Loucy (cell line): Measurements from ENCODE around the gene CREBBP.

Source experiments
- H2AFZ ChIP-seq: fragments of 200-600 bp; sonication (generic); 2 replicates; pipeline ENCODE4 v1.6.0; 2016; ENCODE audit warnings: antibody characterized with exemption, mild to moderate bottlenecking, low read length, moderate library complexity
- H3F3A ChIP-seq: fragments of 200-600 bp; 2 replicates; pipeline ENCODE4 v1.6.0; 2016; ENCODE audit warnings: antibody characterized with exemption, low read depth, mild to moderate bottlenecking
- H3K27me3 ChIP-seq: fragments of 200-600 bp; sonication (generic); 2 replicates; pipeline ENCODE4 v1.6.1; 2014; ENCODE audit warnings: low read length, mild to moderate bottlenecking; ENCODE audit not compliant: insufficient read depth, poor library complexity, severe bottlenecking
- H3K36me3 ChIP-seq: fragments of 200-600 bp; sonication (generic); 2 replicates; pipeline ENCODE4 v1.6.1; 2016; ENCODE audit warnings: low read length; ENCODE audit not compliant: insufficient read depth
- H3K4me1 ChIP-seq: fragments of 200-600 bp; sonication (generic); 2 replicates; pipeline ENCODE4 v1.5.1; 2014; ENCODE audit warnings: low read length, mild to moderate bottlenecking; ENCODE audit not compliant: insufficient read depth, poor library complexity, severe bottlenecking
- H3K4me2 ChIP-seq: fragments of 200-600 bp; sonication (generic); 2 replicates; pipeline ENCODE4 v1.6.0; 2014; ENCODE audit warnings: antibody characterized with exemption, low read length, low read depth, mild to moderate bottlenecking; ENCODE audit not compliant: poor library complexity, severe bottlenecking
- H3K4me3 ChIP-seq: fragments of 200-600 bp; sonication (generic); 2 replicates; pipeline ENCODE4 v1.5.1; 2014; ENCODE audit warnings: low read length, mild to moderate bottlenecking, mixed read lengths; ENCODE audit not compliant: poor library complexity, severe bottlenecking
- H3K79me2 ChIP-seq: fragments of 200-600 bp; sonication (generic); 2 replicates; pipeline ENCODE4 v1.6.1; 2014; ENCODE audit warnings: low read length; ENCODE audit not compliant: insufficient read depth
- H3K9ac ChIP-seq: fragments of 200-600 bp; sonication (generic); 2 replicates; pipeline ENCODE4 v1.6.0; 2014; ENCODE audit warnings: mild to moderate bottlenecking, low read depth, low read length, moderate library complexity; ENCODE audit not compliant: poor library complexity, severe bottlenecking
- H3K9me2 ChIP-seq: fragments of 200-600 bp; sonication (generic); replicated peaks from 2 replicates; pipeline ENCODE4 v1.6.1; 2016; ENCODE audit warnings: low read depth, low read length, mixed read lengths
- H3K9me3 ChIP-seq: fragments of 200-600 bp; sonication (generic); 2 replicates; pipeline ENCODE4 v1.6.1; 2014; ENCODE audit warnings: mild to moderate bottlenecking, antibody characterized with exemption, low read length, low read depth; ENCODE audit not compliant: insufficient read depth
- H4K20me1 ChIP-seq: fragments of 200-600 bp; sonication (generic); 2 replicates; pipeline ENCODE4 v1.6.0; 2014; ENCODE audit warnings: antibody characterized with exemption, low read length, mild to moderate bottlenecking; ENCODE audit not compliant: insufficient read depth, poor library complexity, severe bottlenecking
- EZH2phosphoT487 ChIP-seq: fragments of 200-600 bp; IDR thresholded peaks from 2 replicates; pipeline ENCODE4 v1.6.1; 2018; ENCODE audit warnings: antibody characterized with exemption, mild to moderate bottlenecking, moderate library complexity, borderline replicate concordance
- TF ChIP-seq, protein P1 (sequence below): fragments of 200-600 bp; sonication (generic); conservative IDR thresholded peaks from 2 replicates; pipeline ENCODE4 v1.5.1; 2014; ENCODE audit warnings: mild to moderate bottlenecking, antibody characterized with exemption, low read length

Gene CREBBP

DNA sequence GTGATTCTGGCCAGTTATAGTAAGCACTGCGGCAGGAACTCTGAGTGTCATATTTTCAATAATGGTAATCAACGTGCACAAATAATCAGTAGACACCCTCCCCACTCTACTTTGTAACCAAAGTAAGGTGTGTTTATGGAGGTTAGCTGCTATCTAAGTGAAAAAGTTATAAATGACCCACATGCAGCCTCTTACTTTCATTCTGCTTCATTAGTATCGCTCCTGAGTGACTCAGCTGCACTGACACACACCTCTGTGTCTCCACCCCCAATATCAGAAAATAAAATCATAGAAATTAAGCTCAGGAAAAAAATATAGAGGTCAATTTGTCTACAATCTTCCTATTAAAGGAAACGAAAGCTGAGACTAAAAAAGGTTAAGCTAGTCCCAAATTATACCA is 99.1 kb downstream of the CREBBP start:
- Histone ChIP-seq H2AFZ (no peak overlapping the region), H3K27me3 (no peaks in the 10 kb centered on the region), H3K9ac (no peak overlapping the region), H3F3A (no peaks in the 10 kb centered on the region), H3K79me2 (no peaks in the 10 kb centered on the region; the same call in 1 of the 2 replicates), H4K20me1 (peaks cover 3% of the 10 kb centered on the region), H3K4me3 (no peak overlapping the region), H3K4me2 (no peak overlapping the region), H3K9me3 (no peaks in the 10 kb centered on the region), H3K36me3 (peaks cover 50% of the 10 kb centered on the region; the same call in 1 of the 2 replicates), H3K4me1 (no peaks in the 10 kb centered on the region), H3K9me2 (no peaks in the 10 kb centered on the region)
- no peak for TF ChIP-seq EZH2phosphoT487
- TF ChIP-seq, protein P1, sequence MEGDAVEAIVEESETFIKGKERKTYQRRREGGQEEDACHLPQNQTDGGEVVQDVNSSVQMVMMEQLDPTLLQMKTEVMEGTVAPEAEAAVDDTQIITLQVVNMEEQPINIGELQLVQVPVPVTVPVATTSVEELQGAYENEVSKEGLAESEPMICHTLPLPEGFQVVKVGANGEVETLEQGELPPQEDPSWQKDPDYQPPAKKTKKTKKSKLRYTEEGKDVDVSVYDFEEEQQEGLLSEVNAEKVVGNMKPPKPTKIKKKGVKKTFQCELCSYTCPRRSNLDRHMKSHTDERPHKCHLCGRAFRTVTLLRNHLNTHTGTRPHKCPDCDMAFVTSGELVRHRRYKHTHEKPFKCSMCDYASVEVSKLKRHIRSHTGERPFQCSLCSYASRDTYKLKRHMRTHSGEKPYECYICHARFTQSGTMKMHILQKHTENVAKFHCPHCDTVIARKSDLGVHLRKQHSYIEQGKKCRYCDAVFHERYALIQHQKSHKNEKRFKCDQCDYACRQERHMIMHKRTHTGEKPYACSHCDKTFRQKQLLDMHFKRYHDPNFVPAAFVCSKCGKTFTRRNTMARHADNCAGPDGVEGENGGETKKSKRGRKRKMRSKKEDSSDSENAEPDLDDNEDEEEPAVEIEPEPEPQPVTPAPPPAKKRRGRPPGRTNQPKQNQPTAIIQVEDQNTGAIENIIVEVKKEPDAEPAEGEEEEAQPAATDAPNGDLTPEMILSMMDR = no peak

DNA sequence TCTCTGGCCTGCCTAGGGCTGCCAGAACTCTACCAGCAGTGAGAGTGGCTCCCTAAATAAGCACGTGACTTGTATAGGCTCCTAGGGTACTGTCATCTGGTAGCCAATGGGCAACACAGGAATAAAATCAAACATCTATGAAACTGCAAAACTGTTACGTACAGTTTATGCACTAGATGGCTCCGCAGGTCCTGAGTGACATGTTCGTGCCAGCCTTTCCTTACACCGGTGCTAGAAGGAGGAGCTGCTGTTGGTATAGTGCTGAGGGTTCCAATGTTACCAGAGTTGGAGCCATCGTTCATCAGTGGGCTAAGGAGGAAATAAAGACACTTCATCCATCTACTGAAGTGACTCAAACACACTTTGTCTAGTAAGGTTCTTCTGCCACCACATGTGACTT is 99.9 kb downstream of the CREBBP start:
- H3K4me1 ChIP-seq = no peaks in the 10 kb centered on the region
- no peaks in the 10 kb centered on the region for H3K79me2 ChIP-seq
- peaks cover 3% of the 10 kb centered on the region for H4K20me1 ChIP-seq
- no peaks in the 10 kb centered on the region for H3K27me3 ChIP-seq
- no peak overlapping the region for H3K4me3 ChIP-seq
- H3K9me3 ChIP-seq = no peaks in the 10 kb centered on the region
- no peaks in the 10 kb centered on the region for H3K9me2 ChIP-seq
- peaks cover 55% of the 10 kb centered on the region; the same call in 1 of the 2 replicates for H3K36me3 ChIP-seq
- no peak overlapping the region for H3K9ac ChIP-seq
- TF ChIP-seq, protein P1 = no peak
- no peak for TF ChIP-seq EZH2phosphoT487
- H3K4me2 ChIP-seq = no peak overlapping the region
- H2AFZ ChIP-seq = no peak overlapping the region
- H3F3A ChIP-seq = no peaks in the 10 kb centered on the region

DNA sequence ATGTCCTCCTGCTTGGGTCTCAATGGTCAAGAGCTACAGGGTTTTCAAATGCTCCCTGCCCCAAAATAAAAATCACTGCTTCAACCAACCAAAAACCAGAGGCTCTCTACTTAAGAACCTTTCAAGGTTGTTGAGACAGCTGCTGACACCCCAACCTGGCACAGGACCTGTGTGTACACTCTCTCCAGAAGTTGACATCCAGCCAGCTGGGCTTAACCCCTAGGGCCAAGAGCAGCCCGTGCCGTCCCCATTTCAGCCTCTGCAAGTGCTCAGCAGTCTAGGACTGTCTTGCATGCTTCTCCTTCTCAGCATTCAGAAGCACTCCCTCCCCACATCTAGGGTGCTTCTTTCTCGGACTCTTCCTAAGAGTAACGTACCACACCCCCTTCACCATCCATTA is 104.2 kb downstream of the CREBBP start:
- Histone ChIP-seq H2AFZ (no peak overlapping the region), H3K27me3 (no peaks in the 10 kb centered on the region), H3K36me3 (peaks cover 60% of the 10 kb centered on the region; the same call in 1 of the 2 replicates), H3K4me3 (no peak overlapping the region), H3K9me2 (no peaks in the 10 kb centered on the region), H3F3A (no peaks in the 10 kb centered on the region), H3K4me2 (no peak overlapping the region), H4K20me1 (no peaks in the 10 kb centered on the region), H3K4me1 (no peaks in the 10 kb centered on the region), H3K79me2 (no peaks in the 10 kb centered on the region), H3K9ac (no peak overlapping the region), H3K9me3 (no peaks in the 10 kb centered on the region)
- TF ChIP-seq EZH2phosphoT487 = no peak
- TF ChIP-seq, protein P1 = no peak
